Measurements from ENCODE around the gene KCNK5.

KCNK5 gene

GRCh38 chr6:39193201-39193791 is 36.0 kb downstream of the KCNK5 start:
- Histone ChIP-seq H3K27ac (ENCODE audit: low read length) (no peak overlapping the region), H3K4me3 (ENCODE audit: low read depth in 1 of 2, low read length in 2 of 2) (no peak overlapping the region), H3K9me3 (ENCODE audit: insufficient read depth, low read length, severe bottlenecking) (no peaks in the 10 kb centered on the region), H3K4me1 (ENCODE audit: insufficient read depth, low read length) (no peaks in the 10 kb centered on the region), H3K36me3 (ENCODE audit: insufficient read depth, low read length) (no peaks in the 10 kb centered on the region), H2AFZ (ENCODE audit: low read depth, low read length) (no peak overlapping the region), H3K79me2 (ENCODE audit: insufficient read depth, low read length) (no peaks in the 10 kb centered on the region), H3K4me2 (ENCODE audit: insufficient read depth, low read length) (no peak overlapping the region), H3K27me3 (ENCODE audit: insufficient read depth, low read length, poor library complexity) (no peaks in the 10 kb centered on the region), H4K20me1 (ENCODE audit: insufficient read depth, low read length) (no peaks in the 10 kb centered on the region), H3K9ac (ENCODE audit: low read depth, low read length) (no peak overlapping the region)
- DNase-seq (no peak), ATAC-seq (ENCODE audit: insufficient read depth, low read depth) (no peak)
- TF ChIP-seq EZH2 (IDR thresholded peaks at IDR 0.05; ENCODE audit: borderline replicate concordance, low read depth, low read length, severe bottlenecking) (no peak), CTCF (IDR thresholded peaks at IDR 0.05; ENCODE audit: borderline replicate concordance, extremely low read depth, low read length, poor library complexity, severe bottlenecking) (no peak)

- ATAC-seq (ENCODE audit: insufficient read depth, low read depth) (no peak), DNase-seq (no peak)
- Histone ChIP-seq H3K36me3 (ENCODE audit: insufficient read depth, low read length) (no peaks in the 10 kb centered on the region), H2AFZ (ENCODE audit: low read depth, low read length) (no peak overlapping the region), H3K4me3 (ENCODE audit: low read depth in 1 of 2, low read length in 2 of 2) (no peak overlapping the region), H3K27me3 (ENCODE audit: insufficient read depth, low read length, poor library complexity) (no peaks in the 10 kb centered on the region), H3K9ac (ENCODE audit: low read depth, low read length) (no peak overlapping the region), H3K79me2 (ENCODE audit: insufficient read depth, low read length) (no peaks in the 10 kb centered on the region), H3K4me2 (ENCODE audit: insufficient read depth, low read length) (no peak overlapping the region), H3K4me1 (ENCODE audit: insufficient read depth, low read length) (no peaks in the 10 kb centered on the region), H3K27ac (ENCODE audit: low read length) (no peak overlapping the region), H3K9me3 (ENCODE audit: insufficient read depth, low read length, severe bottlenecking) (no peaks in the 10 kb centered on the region), H4K20me1 (ENCODE audit: insufficient read depth, low read length) (no peaks in the 10 kb centered on the region)
- TF ChIP-seq CTCF (IDR thresholded peaks at IDR 0.05; ENCODE audit: borderline replicate concordance, extremely low read depth, low read length, poor library complexity, severe bottlenecking) (no peak), EZH2 (IDR thresholded peaks at IDR 0.05; ENCODE audit: borderline replicate concordance, low read depth, low read length, severe bottlenecking) (no peak)
These were observed 36.5 kb downstream of the KCNK5 start for GRCh38 chr6:39192736-39193135.

GRCh38 chr6:39191236-39191930 is 37.9 kb downstream of the KCNK5 start:
- Histone ChIP-seq H3K4me3 (ENCODE audit: low read depth in 1 of 2, low read length in 2 of 2) (no peak overlapping the region), H3K4me2 (ENCODE audit: insufficient read depth, low read length) (no peak overlapping the region), H3K36me3 (ENCODE audit: insufficient read depth, low read length) (no peaks in the 10 kb centered on the region), H3K9me3 (ENCODE audit: insufficient read depth, low read length, severe bottlenecking) (no peaks in the 10 kb centered on the region), H2AFZ (ENCODE audit: low read depth, low read length) (no peak overlapping the region), H4K20me1 (ENCODE audit: insufficient read depth, low read length) (no peaks in the 10 kb centered on the region), H3K4me1 (ENCODE audit: insufficient read depth, low read length) (no peaks in the 10 kb centered on the region), H3K27me3 (ENCODE audit: insufficient read depth, low read length, poor library complexity) (no peaks in the 10 kb centered on the region), H3K79me2 (ENCODE audit: insufficient read depth, low read length) (no peaks in the 10 kb centered on the region), H3K27ac (ENCODE audit: low read length) (no peak overlapping the region), H3K9ac (ENCODE audit: low read depth, low read length) (no peak overlapping the region)
- no peak for TF ChIP-seq CTCF (IDR thresholded peaks at IDR 0.05; ENCODE audit: borderline replicate concordance, extremely low read depth, low read length, poor library complexity, severe bottlenecking)
- no peak for TF ChIP-seq EZH2 (IDR thresholded peaks at IDR 0.05; ENCODE audit: borderline replicate concordance, low read depth, low read length, severe bottlenecking)
- ATAC-seq (ENCODE audit: insufficient read depth, low read depth) (no peak), DNase-seq (no peak)
